ENCODE results near the gene MT4.

Gene MT4

DNA sequence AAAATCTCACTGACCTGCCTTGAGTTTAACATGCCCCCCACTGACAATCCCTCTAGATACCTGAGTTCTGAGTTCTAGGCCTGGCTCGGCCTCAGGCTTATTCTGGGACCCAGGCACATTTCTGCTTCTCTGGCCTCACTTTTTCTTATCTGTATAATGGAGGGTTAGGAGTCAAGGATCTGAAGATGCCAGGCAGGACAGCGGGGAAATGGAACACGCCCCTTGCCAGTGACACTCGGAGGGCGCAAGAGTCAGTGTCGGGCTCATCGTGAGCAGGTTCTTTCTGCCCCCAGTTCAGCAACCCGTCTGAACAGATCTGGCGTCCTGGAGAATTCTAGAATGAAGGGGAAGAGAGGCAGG, 23.9 kb downstream of the MT4 start:
- H3K4me3 ChIP-seq (ENCODE audit: low read depth, low read length) = no peak overlapping the region

DNA sequence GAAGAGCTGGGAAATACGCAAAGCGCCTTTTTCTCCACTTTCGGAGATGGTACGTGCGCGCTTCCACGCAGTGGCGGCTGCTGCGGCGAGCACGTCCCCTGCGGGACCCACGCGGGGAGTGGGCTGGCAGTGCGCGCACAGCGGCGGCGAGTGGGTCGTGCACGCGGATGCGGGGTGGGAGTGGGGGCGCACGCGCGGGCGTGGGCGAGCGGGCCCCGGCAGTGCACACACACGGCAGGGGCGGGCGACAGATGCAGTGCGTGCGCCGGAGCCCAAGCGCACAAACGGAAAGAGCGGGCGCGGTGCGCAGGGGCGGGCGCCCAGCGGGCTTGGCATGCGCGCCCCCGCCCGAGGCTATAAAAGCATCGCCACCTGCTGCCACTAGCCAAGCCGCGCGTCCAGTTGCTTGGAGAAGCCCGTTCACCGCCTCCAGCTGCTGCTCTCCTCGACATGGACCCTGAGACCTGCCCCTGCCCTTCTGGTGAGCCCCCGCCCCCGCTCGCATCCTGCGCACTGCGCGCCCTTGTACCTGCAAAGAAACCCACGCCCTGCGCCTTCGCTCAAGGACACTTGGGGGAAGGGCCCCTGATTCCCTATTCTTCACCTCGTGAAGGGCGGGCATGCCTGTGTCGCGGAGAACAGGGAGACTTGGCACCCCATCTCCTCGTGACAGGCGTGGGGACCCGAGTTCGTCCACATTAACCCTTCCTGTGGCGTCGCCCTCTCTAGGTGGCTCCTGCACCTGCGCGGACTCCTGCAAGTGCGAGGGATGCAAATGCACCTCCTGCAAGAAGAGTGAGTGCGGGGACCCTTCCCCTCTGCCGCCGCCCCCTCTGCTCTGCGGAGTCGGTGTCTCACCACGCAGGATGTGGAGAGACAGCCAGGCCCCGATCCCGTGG, 24.5 kb downstream of the MT4 start, which contains the start of gene MT3:
TSS of gene MT3 (plus strand) at position 388 of the 899 bp plus-strand sequence. CDS start at position 451, 63 bp downstream.
- in situ Hi-C loops (cut with HindIII; ENCODE audit: low sequenced_read_pairs) = no loop called here
- TF ChIP-seq, protein P1, sequence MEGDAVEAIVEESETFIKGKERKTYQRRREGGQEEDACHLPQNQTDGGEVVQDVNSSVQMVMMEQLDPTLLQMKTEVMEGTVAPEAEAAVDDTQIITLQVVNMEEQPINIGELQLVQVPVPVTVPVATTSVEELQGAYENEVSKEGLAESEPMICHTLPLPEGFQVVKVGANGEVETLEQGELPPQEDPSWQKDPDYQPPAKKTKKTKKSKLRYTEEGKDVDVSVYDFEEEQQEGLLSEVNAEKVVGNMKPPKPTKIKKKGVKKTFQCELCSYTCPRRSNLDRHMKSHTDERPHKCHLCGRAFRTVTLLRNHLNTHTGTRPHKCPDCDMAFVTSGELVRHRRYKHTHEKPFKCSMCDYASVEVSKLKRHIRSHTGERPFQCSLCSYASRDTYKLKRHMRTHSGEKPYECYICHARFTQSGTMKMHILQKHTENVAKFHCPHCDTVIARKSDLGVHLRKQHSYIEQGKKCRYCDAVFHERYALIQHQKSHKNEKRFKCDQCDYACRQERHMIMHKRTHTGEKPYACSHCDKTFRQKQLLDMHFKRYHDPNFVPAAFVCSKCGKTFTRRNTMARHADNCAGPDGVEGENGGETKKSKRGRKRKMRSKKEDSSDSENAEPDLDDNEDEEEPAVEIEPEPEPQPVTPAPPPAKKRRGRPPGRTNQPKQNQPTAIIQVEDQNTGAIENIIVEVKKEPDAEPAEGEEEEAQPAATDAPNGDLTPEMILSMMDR (IDR thresholded peaks at IDR 0.05; ENCODE audit: low read depth, low read length) = no peak
- H3K4me3 ChIP-seq (ENCODE audit: low read depth, low read length) = no peak within 1 kb of the TSS
- no peak for DNase-seq (ENCODE audit: low read depth, low spot score)

More for the DNA sequence above, 23.9 kb downstream of the MT4 start:
- in situ Hi-C loops (cut with HindIII; ENCODE audit: low sequenced_read_pairs) = no loop called here
- TF ChIP-seq, protein P1 (IDR thresholded peaks at IDR 0.05; ENCODE audit: low read depth, low read length) = no peak
- DNase-seq (ENCODE audit: low read depth, low spot score) = no peak

DNA sequence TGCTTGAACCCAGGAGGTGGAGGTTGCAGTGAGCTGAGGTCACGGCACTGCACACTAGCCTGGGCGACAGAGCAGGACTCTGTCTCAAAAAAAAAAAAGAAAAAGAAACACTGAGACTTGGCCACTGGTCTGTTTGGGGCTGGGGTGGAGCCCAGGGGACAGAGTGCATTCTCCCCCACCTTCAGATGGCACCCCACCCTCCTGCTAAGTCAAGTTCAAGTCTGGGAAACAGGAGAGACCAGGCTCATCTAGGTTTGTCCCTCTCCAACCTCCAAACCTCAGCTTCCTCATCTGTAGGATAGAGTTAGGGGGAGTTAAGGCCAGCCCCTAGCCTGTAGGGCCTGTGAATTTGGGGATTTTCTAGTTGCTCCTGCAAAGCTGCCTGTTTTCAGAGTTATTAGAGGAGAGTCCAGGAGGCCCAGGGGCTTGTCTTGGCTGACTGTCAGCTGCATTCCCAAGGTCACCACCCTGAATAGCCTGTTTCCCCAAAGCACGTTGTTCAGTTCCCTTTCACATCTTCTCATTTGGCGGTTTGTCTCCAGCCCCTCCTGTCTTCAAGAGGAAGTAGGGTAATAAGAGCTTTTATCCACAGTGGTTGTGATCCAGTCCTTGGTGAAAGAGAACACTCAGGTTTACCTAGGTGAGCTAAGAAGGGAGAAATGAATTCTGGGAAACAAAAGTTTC, 26.6 kb downstream of the MT4 start:
- no peak overlapping the region for H3K4me3 ChIP-seq (ENCODE audit: low read depth, low read length)
- in situ Hi-C loops (cut with HindIII; ENCODE audit: low sequenced_read_pairs) = no loop called here
- TF ChIP-seq, protein P1 (IDR thresholded peaks at IDR 0.05; ENCODE audit: low read depth, low read length) = no peak
- no peak for DNase-seq (ENCODE audit: low read depth, low spot score)

DNA sequence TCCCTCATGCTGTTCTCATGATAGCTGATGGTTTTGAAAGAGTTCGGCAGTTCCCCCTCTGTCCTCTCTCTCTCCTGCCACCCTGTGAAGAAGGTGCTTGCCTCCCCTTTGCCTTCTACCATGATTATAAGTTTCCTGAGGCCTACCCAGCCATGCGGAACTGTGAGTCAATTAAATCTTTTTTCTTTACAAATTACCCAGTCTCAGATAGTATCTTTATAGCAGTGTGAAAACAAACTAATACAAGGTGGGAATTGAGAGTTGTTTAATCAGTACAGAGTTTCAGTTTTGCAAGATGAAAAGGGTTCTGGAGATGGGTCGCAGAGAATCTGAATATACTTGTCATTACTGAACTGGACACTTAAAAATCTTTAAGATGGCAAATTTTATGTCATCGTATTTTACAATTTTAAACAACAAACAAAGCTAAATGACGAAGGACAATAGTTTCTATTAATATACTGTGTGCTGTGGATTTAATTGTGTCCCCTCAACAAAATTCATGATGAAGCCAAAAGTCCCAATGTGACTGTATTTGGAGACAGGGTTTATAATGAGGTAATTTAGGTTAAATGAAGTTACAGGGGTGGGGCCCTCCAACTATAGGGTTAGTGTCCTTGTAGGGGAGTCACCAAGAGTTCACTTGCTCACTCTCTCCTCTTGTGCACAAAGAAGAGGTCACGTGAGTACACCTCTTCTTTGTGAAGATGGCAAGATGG, 28.9 kb downstream of the MT4 start:
- TF ChIP-seq, protein P1 (IDR thresholded peaks at IDR 0.05; ENCODE audit: low read depth, low read length) = no peak
- no peak for DNase-seq (ENCODE audit: low read depth, low spot score)
- in situ Hi-C loops (cut with HindIII; ENCODE audit: low sequenced_read_pairs) = no loop called here
- H3K4me3 ChIP-seq (ENCODE audit: low read depth, low read length) = no peak overlapping the region

DNA sequence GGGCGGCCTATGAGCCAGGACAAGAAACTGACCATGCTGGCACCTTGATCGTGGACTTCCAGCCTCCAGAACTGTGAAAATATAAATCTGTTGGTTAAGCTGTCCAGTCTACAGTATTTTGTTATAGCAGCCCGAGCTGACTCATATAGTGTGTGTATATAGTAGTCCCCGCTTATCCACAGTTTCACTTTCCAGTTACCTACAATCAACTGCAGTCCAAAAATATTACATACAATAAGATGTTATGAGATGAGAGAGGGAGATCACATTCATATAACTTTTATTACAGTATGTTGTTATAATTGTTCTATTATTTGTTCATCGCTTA, 29.4 kb downstream of the MT4 start:
- no peak for DNase-seq (ENCODE audit: low read depth, low spot score)
- TF ChIP-seq, protein P1 (IDR thresholded peaks at IDR 0.05; ENCODE audit: low read depth, low read length) = no peak
- H3K4me3 ChIP-seq (ENCODE audit: low read depth, low read length) = no peak overlapping the region
- in situ Hi-C loops (cut with HindIII; ENCODE audit: low sequenced_read_pairs) = no loop called here

DNA sequence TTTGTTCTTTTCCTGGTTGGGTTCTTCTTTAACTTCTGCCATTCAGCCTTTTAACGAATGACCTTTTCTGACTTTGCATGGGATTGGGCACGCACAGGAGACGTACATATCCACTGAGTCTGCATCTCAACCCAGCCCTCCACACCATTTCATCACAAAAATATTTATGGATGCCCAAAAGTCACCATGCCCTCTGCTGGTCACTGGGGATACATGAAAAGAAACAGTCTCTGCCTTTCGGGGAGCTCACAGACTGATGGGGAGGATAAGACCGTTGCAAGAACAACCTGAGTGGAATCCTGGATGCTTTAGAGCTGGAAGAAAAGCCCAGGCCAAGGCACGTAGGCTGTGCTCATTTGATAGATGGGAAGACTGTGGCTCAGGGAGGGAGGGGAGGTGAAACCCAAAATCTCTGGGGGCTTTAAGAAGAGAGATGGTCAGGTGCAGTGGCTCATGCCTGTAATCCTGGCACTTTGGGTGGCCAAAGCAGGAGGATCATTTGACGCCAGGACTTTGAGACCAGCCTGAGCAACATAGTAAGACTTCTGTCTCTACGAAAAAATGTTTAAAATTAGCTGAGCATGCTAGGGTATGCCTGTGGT, 35.6 kb downstream of the MT4 start:
- DNase-seq (ENCODE audit: low read depth, low spot score) = peak; percentile 55
- TF ChIP-seq, protein P1 (IDR thresholded peaks at IDR 0.05; ENCODE audit: low read depth, low read length) = peak; percentile 74
- no peak overlapping the region for H3K4me3 ChIP-seq (ENCODE audit: low read depth, low read length)
- in situ Hi-C loops (cut with HindIII; ENCODE audit: low sequenced_read_pairs) = no loop called here
